ENCODE data around the gene SYNJ1.
A peak's percentile ranks its signal among the peaks of the same experiment; 100 is the strongest.
"Not testable (repeated sequence)": the region's sequence is repeated elsewhere in the genome, so short reads cannot be mapped to it uniquely, and the experiment has no call there.

Gene SYNJ1

DNA sequence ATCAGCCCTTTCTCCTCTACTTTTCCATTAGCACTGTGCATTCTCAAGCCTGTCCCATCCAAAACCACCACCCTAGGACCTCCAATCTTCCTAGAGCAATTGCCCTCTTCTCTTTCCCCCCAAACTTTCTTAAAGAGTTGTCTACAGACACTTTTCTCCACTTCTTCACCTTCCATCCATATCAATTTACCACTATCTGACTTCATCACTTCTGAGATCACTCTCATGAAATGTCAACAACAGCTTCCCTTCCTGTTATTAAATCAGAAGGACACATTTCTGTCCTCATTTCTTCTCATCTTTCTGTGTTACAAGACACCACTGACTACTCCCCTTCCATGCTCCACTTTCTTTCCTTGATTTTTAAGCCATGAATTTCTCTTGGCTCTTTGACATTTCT is 79.6 kb downstream of the SYNJ1 start:
- no peak overlapping the region for H3K9ac ChIP-seq (ENCODE audit: low read depth, low read length)
- no peaks in the 10 kb centered on the region for H3K9me3 ChIP-seq (ENCODE audit: control insufficient read depth, insufficient read depth, low read length)
- peaks cover 7% of the 10 kb centered on the region; the same call in 1 of the 2 replicates for H3K4me1 ChIP-seq (ENCODE audit: insufficient read depth, low read length)
- no peaks in the 10 kb centered on the region for H3K36me3 ChIP-seq (ENCODE audit: insufficient read depth, low read length)

DNA sequence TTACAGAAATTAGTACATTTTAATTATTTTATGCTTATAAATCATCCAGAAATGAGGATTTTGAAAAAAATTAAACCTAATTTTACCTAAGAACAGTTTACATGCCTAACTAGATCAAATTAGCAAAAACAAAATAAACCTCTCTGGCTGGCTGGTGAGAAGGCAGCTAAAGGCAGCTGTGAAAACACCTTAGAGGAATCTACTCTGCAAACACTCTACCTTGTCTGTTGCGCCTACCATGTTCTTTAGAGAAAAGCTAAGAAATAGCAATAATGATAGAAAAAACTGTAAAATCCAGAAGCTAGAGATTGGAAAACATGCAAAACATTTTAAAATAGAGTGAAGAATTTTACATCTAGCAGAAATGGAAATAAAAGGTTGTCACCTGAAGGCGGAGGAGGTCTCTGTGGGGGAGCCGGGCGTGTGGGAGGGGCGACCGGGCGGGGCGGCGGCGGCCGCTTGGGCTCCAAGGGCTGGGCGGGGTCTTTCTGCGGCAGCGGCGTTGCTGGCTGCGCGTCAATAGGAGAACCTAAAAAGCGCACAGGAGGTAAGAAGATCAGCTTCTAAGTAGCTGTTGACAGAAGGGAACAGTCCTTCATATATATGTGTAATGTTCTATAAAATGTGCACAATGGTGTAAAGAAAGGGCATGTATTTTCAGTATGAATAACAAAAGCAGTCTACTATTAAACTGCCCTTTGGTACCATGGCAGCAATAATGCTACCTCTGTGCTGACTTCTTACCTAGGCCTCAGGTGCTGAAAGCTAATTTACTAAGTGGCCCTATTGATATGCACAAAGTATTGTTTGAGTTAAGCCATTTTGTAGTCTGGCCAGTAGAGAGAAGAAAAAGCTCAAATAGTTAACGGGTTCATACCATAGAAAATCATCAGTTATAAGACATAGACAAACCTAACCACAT is 82.3 kb downstream of the SYNJ1 start:
- no peak overlapping the region; the same call in 1 of the 2 replicates for H3K9ac ChIP-seq (ENCODE audit: low read depth, low read length)
- H3K4me1 ChIP-seq (ENCODE audit: insufficient read depth, low read length), result peaks cover 7% of the 10 kb centered on the region; the same call in 1 of the 2 replicates
- H3K9me3 ChIP-seq (ENCODE audit: control insufficient read depth, insufficient read depth, low read length), result no peaks in the 10 kb centered on the region
- H3K36me3 ChIP-seq (ENCODE audit: insufficient read depth, low read length), result no peaks in the 10 kb centered on the region

DNA sequence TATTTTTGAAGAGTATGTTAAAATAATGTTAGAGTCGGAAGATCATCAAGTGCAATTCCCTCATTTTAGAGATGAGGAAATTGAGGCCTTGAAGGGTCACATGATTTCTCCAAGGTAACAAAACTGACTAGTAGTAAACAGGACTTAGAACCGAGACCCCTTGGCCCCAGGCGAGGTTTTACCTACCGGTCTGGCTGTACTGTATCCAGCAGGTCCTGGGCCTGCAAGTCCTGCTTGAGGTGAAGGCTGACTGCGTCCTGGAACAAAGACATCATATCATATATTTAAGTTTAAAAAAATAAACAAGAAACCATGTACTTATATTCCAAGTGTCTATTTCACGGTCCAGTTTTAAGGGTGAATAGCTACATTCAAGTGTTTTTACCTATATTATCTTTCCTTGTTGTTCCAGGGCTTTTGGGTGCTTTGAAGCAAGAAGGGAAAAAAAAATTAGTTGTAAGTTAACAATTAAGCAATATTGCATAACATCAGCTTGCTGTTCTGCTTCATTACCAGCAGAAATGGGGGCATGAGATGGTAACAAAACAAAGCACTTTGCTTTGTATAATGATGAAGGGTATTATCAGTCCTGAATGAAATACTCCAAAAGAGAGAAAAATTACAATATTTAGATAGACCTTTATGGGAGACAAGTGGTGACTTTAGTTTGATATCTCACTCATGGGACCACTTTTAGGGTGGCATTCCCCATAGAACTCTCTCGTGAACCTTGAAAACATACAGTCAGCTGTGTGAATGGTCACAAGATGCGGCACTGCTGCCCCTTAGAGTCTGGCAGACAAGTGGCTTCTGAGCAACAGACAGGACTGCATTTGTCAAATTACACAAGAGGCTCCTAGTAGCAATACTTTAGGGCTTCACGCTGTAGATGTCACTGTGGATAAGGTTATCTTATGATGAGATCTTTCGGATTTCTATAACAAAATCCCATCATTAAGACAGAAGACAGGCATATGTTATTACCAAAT is 85.8 kb downstream of the SYNJ1 start:
- no peaks in the 10 kb centered on the region for H3K36me3 ChIP-seq (ENCODE audit: insufficient read depth, low read length)

DNA sequence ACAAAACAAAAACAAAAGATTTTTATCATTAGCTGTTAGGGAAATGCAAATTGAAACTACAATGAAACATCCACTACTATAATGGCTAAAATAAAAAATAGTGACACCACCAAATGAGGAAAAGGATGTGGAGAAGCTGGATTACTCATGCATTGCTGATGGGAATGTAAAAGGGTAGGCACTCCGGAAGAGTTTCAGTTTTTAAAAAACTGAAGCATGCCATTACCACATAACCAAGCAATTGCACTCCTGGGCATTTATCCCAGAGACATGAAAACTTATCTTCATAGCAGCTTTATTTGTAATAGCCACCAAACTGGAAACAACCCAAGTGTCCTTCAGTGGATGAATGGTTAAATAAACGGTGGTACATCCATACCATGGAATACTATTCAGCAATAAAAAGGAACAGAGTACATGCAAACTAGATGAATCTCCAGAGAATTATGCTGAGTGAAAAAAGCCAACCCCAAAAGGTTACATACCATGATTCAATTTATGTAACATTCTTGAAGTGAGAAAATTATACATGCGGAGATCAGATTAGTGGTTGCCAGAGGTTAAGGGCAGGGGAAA is 101.1 kb downstream of the SYNJ1 start:
- no peaks in the 10 kb centered on the region for H3K9me3 ChIP-seq (ENCODE audit: control insufficient read depth, insufficient read depth, low read length)
- no peaks in the 10 kb centered on the region for H3K4me1 ChIP-seq (ENCODE audit: insufficient read depth, low read length)
- H3K9ac ChIP-seq (ENCODE audit: low read depth, low read length), result no peak overlapping the region
- no peaks in the 10 kb centered on the region for H3K36me3 ChIP-seq (ENCODE audit: insufficient read depth, low read length)

More for the DNA sequence above, 85.8 kb downstream of the SYNJ1 start:
- H3K9ac ChIP-seq (ENCODE audit: low read depth, low read length), result no peak overlapping the region
- no peaks in the 10 kb centered on the region for H3K9me3 ChIP-seq (ENCODE audit: control insufficient read depth, insufficient read depth, low read length)
- H3K4me1 ChIP-seq (ENCODE audit: insufficient read depth, low read length), result peaks cover 7% of the 10 kb centered on the region; the same call in 1 of the 2 replicates

DNA sequence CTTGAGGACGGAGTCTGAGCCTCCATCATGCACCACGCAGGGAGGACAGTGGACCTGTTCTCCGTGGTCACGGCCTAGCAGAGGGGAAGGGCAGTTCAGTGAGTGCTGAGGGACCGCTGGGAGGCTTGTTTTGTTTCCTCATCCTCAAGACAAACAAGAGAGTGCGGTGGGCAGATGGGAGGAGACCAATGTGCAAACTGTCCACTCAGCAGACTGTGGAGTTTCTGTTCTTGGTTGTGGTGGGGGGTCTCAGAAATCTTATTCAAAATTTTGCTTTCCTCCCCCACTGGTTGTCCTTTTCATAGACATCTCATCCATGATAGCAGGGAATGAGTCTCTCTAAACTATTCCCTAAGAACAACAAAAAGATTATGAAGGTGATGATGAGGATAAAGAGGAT is 109.6 kb downstream of the SYNJ1 start:
- H3K9ac ChIP-seq (ENCODE audit: low read depth, low read length); H3K36me3 ChIP-seq (ENCODE audit: insufficient read depth, low read length); H3K4me1 ChIP-seq (ENCODE audit: insufficient read depth, low read length); H3K9me3 ChIP-seq (ENCODE audit: control insufficient read depth, insufficient read depth, low read length): not testable (repeated sequence)

DNA sequence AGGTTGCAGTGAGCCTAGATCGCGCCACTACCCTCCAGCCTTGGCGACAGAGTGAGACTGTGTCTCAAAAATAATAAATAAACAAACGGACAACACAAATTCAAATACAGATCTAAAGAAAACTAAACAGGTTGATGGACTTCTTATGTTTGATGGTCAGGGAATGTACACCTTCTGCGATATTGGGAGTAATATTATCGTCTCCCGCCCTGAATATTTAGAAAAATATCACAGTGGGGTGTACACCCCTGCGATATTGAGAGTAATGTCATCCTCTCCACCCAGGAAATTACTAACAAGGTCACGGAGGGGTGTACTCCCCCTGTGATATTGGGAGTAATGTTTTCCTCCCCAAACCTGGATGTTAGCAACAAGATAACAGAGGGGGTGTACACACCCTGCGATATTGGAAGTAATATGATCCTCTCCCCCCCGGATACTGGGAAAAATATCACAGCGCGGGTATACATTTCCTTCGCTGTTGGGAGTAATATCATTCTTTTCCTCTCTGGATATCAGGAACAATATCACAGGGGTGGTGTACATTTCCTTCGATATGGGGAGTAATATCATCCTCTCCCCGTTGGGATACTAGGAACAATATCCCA is 114.3 kb downstream of the SYNJ1 start:
- H3K4me1 ChIP-seq (ENCODE audit: insufficient read depth, low read length), result no peaks in the 10 kb centered on the region
- H3K9me3 ChIP-seq (ENCODE audit: control insufficient read depth, insufficient read depth, low read length), result no peaks in the 10 kb centered on the region
- H3K36me3 ChIP-seq (ENCODE audit: insufficient read depth, low read length), result peaks cover 4% of the 10 kb centered on the region; the same call in 1 of the 2 replicates
- H3K9ac ChIP-seq (ENCODE audit: low read depth, low read length), result peak overlapping the region; percentile 96; the same call in 1 of the 2 replicates

DNA sequence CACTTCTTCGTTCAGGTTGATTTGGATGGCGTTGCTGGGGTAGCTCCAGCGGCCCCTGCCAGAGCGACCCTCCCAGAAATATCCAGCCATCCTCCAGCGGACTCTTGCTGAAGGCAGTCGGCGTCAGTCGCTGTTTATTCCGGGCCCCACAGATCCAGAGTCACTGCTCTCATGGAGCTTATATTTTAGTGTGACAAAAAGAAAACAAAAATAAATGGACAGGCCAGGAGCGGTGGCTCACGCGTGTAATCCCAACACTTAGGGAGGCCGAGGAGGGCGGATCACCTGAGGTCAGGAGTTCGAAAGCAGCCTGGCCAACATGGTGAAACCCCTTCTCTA is 114.8 kb downstream of the SYNJ1 start:
- Histone ChIP-seq H3K4me1 (ENCODE audit: insufficient read depth, low read length) (no peaks in the 10 kb centered on the region), H3K36me3 (ENCODE audit: insufficient read depth, low read length) (peaks cover 4% of the 10 kb centered on the region; the same call in 1 of the 2 replicates), H3K9me3 (ENCODE audit: control insufficient read depth, insufficient read depth, low read length) (no peaks in the 10 kb centered on the region), H3K9ac (ENCODE audit: low read depth, low read length) (peak overlapping the region; percentile 96)

DNA sequence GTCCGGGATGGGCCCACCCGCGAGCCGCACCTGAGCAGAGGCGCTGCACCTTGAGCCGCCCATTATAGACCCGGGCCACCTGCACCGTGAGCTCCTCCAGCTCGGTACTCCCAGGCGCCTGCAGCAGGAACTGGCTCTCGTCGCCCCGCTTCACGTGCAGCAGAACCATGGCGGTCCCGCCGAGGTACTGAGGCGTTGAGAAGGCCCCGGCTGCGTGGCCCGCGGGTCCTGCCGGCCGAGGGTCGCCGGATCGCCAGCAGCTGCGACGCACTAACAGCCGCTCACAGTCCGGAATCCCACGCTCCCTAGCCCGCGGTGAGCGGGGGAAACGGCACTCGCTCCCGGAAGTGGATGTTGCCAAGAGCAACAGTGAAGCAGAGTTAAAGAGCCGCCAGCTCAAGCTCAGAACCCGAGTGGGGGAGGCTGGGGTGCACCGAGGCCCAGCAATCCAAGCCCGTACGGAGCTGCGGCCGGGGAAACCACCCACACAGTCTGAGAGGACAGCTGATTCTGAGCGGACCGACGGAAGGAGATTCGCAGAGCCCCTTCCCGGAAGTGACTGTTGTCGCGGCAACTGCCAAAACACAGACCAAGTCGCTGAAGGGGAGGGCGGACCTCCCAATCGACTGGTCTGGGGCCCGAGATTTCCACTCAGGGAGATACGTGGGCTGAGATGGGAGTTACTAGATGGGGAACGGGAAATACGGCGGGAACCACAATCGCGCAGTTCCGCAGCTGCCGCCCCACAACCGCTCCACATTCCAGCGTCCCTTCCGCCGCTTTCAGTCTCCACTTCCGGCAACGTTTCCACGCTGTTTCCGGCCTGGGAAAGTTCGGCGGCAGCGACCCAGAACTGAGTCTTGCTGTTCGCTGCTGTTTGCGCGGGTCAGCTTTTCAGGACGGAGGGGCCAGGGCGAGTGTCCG is 115.5 kb downstream of the SYNJ1 start, which contains the start of gene CFAP298:
Gene CFAP298, minus strand, starts transcription at position 303 of the 924 bp plus-strand sequence. Its CDS starts 134 bp downstream, at position 169.
- peak within 1 kb of the TSS; percentile 96 for H3K9ac ChIP-seq (ENCODE audit: low read depth, low read length)
- H3K4me1 ChIP-seq (ENCODE audit: insufficient read depth, low read length), result no peaks in the 10 kb centered on the region
- H3K36me3 ChIP-seq (ENCODE audit: insufficient read depth, low read length), result peaks cover 4% of the 10 kb centered on the region; the same call in 1 of the 2 replicates
- no peaks in the 10 kb centered on the region for H3K9me3 ChIP-seq (ENCODE audit: control insufficient read depth, insufficient read depth, low read length)

DNA sequence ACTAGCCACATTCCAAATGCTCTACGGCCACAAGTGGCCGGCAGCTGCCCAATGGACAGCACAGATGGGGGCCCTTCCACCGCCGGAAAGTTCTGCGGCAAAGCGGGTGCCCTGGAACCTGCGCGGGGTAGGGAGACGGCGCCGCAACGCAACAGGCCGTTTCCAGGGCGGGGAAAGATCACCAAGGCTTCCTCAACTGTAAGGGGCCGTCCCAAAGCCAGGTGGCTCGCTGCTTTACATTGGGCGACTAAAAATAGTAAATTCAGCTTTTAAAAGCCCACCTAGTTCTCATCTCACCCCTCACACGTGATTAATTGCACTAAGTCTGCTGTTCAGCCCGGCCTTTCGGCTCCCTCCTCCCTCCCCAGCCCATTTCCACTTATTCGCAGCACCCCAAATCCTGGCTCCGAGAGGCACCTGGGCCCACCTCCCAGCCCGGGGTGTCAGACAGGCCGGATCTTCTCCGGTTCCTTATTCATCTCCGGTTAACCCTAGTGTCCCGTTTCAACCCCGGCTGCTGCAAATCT is 116.3 kb downstream of the SYNJ1 start:
- Histone ChIP-seq H3K9ac (ENCODE audit: low read depth, low read length) (peak overlapping the region; percentile 96), H3K36me3 (ENCODE audit: insufficient read depth, low read length) (peaks cover 4% of the 10 kb centered on the region; the same call in 1 of the 2 replicates), H3K9me3 (ENCODE audit: control insufficient read depth, insufficient read depth, low read length) (no peaks in the 10 kb centered on the region), H3K4me1 (ENCODE audit: insufficient read depth, low read length) (no peaks in the 10 kb centered on the region)

DNA sequence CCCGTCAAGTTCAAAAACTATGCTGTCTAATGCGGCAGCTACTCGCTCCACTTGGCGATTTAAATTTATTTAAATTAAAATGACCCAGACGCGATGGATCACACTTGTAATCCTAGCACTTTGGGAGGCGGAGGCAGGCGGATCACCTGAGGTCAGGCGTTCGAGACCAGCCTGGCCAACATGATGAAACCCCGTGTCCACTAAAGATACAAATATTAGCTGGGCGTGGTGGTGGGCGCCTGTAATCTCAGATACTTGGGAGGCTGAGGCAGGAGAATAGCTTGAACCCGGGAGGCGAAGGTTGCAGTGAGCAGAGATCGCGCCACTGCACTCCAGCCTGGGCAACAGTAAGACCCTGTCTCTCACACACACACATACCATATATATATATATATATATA is 116.9 kb downstream of the SYNJ1 start:
- not testable (repeated sequence) for H3K4me1 ChIP-seq (ENCODE audit: insufficient read depth, low read length); H3K36me3 ChIP-seq (ENCODE audit: insufficient read depth, low read length); H3K9me3 ChIP-seq (ENCODE audit: control insufficient read depth, insufficient read depth, low read length)
- peak overlapping the region; percentile 96; the same call in 1 of the 2 replicates for H3K9ac ChIP-seq (ENCODE audit: low read depth, low read length)

DNA sequence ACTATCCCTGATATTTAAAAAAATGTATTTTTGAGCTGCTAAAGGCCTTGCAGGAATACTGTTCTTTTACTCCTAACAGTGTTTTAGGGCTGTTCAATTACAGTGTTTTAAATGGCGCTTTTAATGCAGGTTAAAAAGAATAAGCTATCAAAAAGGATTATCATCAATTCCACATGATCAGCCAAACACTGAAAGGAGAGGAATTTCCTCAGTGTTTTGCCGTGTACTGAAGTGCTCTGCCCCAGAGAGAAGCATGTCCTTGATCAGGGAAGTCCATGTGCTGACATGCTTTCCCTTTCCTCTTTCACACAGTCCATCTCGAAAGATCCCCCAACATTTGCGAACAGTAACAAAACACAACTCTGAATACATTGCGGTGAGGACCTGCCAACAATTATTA is 119.0 kb downstream of the SYNJ1 start:
- no peaks in the 10 kb centered on the region for H3K9me3 ChIP-seq (ENCODE audit: control insufficient read depth, insufficient read depth, low read length)
- H3K9ac ChIP-seq (ENCODE audit: low read depth, low read length), result no peak overlapping the region
- peaks cover 4% of the 10 kb centered on the region; the same call in 1 of the 2 replicates for H3K36me3 ChIP-seq (ENCODE audit: insufficient read depth, low read length)
- H3K4me1 ChIP-seq (ENCODE audit: insufficient read depth, low read length), result peaks cover 20% of the 10 kb centered on the region

DNA sequence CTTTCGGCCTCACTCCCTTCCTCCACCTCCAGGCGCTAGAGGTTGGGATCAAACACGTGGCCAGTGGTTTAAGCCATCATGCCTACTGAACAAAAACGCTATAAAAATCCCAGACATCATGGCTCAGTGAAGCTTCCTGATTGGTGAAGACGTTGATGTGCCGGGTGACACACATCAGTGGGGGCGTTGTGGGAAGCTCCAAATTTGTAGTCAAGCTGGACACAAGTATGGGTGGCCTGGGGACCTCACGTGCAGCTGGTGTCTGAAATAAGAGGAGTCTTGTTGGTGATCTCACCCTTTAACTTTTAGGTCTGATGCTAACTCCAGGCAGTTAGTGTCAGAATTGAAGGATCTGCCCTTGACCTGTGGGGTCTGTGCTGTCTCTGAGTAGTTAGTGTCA is 122.3 kb downstream of the SYNJ1 start:
- Histone ChIP-seq H3K9me3 (ENCODE audit: control insufficient read depth, insufficient read depth, low read length) (no peaks in the 10 kb centered on the region), H3K36me3 (ENCODE audit: insufficient read depth, low read length) (peaks cover 4% of the 10 kb centered on the region; the same call in 1 of the 2 replicates), H3K9ac (ENCODE audit: low read depth, low read length) (no peak overlapping the region), H3K4me1 (ENCODE audit: insufficient read depth, low read length) (peaks cover 30% of the 10 kb centered on the region)

DNA sequence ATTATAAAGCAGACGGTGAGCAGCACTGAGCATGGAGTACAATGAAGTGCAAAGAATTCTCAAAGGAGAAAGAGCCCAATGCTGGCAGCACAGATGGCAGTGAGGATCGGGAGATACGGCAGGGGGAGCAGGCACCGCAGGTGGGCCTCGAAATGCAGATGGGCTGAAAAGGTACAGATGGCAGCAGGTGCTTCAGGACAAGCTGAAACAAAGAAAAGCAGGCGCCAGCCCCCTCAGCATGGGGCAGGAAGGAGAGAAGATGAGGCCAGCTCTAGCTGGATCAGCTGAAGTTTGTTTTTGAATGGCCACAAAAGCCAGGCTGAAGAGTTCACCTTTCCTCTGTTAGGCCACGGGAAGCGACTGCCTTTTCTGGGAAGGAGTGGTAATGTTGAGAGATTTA is 123.3 kb downstream of the SYNJ1 start:
- peaks cover 6% of the 10 kb centered on the region; the same call in 1 of the 2 replicates for H3K36me3 ChIP-seq (ENCODE audit: insufficient read depth, low read length)
- peaks cover 30% of the 10 kb centered on the region for H3K4me1 ChIP-seq (ENCODE audit: insufficient read depth, low read length)
- no peaks in the 10 kb centered on the region for H3K9me3 ChIP-seq (ENCODE audit: control insufficient read depth, insufficient read depth, low read length)
- no peak overlapping the region for H3K9ac ChIP-seq (ENCODE audit: low read depth, low read length)

Data from ES-I3 (cell line).